ENCODE data around the gene ALDH3B1.

Gene ALDH3B1

DNA sequence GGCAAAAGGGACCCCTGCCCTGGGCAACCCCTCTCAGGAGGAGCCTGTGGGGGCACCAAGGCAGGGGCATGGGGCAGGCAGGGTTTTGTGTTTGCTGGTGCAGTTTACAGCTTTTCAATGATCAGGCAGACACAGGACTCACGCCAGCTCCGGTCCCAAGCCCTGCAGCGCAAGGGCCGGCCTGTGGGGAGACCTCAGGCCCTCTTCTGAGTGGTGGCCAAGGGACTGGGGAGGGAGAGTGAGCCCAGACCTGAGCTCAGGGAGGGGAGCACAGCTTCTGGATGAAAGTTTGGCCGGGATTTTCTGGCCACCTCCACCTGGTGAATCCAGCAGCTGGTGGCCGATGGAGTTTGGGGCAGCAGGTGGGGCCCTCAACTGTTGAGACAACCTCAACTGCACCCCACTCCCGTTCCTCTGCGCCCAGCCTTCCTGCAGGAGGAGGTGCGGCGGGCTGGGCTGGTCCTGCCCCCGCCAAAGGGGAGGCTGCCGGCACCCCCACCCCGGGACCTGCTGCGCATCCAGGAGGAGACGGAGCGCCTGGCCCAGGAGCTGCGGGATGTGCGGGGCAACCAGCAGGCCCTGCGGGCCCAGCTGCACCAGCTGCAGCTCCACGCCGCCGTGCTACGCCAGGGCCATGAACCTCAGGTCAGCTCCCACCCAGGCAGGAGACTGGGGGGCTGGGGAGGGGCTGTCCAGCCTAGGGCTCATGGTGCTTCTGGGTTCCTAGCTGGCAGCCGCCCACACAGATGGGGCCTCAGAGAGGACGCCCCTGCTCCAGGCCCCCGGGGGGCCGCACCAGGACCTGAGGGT is 32.3 kb downstream of the ALDH3B1 start:
- DNase-seq (ENCODE audit: extremely low read depth in 1 of 2, low read depth in 1 of 2) = no peak

DNA sequence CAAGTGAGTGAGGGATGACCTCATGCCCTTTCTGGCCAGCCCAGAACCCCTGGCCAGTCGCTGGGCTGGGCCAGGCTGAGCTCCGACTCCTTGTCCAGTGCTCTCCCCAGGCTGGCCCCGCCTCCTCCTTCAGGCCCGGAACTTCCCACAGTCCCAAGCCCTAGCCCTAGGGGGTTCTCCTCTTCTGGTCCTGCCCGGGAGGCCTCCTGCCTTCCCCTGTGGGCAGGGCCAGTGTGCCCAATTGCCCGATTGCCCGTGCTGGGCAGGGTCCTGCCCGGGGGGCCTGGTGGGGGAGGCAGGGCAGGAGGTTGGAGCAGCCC is 32.9 kb downstream of the ALDH3B1 start:
- DNase-seq (ENCODE audit: extremely low read depth in 1 of 2, low read depth in 1 of 2) = no peak

DNA sequence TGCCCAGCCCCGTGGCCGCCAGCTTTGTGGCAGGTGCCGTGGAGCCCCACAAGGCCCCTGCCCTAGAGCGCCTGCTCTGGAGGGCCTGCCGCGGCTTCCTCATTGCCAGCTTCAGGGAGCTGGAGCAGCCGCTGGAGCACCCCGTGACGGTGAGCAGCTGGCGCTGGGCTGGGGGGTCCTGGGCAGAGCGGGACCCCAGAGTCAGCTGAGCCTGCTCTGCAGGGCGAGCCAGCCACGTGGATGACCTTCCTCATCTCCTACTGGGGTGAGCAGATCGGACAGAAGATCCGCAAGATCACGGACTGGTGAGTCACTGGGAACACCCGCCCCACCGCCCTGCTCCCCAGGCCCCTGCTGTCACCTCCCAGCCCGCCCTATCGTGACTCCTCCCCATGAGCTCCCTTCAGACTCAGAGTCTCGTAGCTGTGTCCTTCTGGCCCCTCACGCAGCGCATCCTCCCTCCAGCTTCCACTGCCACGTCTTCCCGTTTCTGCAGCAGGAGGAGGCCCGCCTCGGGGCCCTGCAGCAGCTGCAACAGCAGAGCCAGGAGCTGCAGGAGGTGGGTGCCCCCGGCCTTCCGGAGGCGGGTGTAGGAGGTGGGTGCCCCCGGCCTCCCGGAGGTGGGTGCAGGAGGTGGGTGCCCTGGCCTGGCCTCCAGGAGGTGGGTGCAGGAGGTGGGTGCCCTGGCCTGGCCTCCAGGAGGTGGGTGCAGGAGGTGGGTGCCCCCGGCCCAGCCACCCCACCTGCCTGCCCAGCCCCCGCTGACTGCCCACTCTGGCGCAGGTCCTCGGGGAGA is 33.4 kb downstream of the ALDH3B1 start:
- DNase-seq (ENCODE audit: extremely low read depth in 1 of 2, low read depth in 1 of 2) = no peak

DNA sequence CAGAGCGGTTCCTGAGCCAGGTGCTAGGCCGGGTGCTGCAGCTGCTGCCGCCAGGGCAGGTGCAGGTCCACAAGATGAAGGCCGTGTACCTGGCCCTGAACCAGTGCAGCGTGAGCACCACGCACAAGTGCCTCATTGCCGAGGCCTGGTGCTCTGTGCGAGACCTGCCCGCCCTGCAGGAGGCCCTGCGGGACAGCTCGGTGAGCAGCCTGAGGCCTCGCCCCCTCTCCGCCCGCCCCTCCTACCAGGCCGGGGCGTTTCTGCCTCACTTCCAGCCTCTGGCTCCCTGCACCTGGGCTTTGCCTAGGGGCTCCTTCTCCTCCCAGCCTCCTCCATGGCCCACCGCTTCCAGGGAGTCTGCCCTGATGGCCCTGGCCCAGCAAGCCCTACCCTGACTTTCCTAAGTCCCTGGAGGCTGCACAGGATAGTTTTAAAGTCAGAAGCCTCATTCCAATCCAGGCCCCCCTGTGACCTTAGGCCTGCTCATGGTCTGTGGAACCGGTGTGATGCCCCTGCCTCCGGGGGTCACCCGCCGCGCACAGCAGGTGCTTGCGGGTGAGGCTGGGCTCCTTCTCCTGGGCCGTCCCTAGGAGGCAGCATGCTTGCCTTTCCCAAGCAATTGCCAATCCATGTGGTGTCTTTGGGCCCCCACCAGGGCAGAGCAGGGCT is 34.2 kb downstream of the ALDH3B1 start:
- no peak for DNase-seq (ENCODE audit: extremely low read depth in 1 of 2, low read depth in 1 of 2)

DNA sequence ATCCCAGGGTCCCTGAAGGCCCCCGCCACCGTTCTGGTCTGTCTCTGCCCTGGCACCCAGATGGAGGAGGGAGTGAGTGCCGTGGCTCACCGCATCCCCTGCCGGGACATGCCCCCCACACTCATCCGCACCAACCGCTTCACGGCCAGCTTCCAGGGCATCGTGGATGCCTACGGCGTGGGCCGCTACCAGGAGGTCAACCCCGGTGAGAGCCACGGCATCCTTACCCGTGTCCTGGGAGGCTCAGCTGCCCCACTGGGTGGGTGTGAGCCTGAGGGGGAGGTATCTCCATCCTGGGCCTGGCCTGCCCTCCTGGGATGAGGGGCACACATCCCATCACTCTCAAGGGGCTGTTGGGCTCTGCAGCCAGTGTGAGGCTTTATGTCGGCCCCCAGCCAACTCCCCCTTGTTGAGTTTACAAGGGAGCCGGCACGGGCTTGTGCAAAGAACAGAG is 34.8 kb downstream of the ALDH3B1 start:
- DNase-seq (ENCODE audit: extremely low read depth in 1 of 2, low read depth in 1 of 2) = no peak

DNA sequence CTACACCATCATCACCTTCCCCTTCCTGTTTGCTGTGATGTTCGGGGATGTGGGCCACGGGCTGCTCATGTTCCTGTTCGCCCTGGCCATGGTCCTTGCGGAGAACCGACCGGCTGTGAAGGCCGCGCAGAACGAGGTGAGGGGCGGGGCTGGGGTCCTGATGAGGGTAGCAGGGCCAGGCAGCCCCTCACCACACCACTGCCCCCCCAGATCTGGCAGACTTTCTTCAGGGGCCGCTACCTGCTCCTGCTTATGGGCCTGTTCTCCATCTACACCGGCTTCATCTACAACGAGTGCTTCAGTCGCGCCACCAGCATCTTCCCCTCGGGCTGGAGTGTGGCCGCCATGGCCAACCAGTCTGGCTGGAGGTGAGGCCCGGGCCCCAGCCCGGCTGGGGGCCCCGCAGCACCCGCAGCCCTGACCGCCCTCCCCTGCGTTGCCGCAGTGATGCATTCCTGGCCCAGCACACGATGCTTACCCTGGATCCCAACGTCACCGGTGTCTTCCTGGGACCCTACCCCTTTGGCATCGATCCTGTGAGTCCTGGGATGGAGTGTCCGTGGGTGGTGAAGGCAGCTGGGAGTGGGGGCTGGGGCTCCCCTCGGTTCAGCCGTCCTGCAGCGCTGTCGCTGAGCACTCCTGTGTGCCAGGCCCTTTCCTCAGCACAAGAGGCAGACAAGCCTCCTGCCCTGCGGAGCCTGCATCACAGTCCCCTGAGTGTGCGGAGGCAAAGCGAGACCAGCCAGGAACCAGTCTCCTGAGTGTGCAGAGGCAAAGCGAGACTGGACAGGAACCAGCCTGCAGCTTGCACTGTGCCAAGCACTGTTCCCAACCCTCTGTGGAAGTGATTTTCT is 37.5 kb downstream of the ALDH3B1 start:
- no peak for DNase-seq (ENCODE audit: extremely low read depth in 1 of 2, low read depth in 1 of 2)

DNA sequence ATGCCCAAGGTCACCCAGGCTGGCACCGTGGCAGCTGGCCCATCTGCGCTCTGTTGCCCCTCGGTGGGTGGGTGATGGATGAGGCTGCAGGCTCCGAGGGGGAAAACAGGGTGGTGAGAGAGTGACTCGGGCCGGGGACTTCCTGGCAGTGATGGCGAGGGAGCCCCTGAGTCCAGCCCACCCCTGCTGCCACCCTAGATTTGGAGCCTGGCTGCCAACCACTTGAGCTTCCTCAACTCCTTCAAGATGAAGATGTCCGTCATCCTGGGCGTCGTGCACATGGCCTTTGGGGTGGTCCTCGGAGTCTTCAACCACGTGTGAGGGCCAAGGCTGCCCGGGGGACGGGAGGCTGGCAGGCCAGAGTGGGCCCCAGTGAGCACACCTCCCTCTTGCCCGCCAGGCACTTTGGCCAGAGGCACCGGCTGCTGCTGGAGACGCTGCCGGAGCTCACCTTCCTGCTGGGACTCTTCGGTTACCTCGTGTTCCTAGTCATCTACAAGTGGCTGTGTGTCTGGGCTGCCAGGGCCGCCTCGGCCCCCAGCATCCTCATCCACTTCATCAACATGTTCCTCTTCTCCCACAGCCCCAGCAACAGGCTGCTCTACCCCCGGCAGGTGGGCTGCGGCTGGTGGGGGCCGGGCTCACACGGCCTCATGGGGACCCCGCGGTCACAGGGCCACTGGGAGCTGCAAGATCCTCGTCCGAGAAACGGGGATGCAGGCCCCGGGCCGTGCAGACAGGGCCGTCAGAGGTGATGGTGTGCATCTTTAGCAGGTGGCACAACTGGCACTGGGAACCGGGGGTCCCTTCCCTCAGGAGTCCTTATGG is 38.8 kb downstream of the ALDH3B1 start:
- DNase-seq (ENCODE audit: extremely low read depth in 1 of 2, low read depth in 1 of 2) = no peak

DNA sequence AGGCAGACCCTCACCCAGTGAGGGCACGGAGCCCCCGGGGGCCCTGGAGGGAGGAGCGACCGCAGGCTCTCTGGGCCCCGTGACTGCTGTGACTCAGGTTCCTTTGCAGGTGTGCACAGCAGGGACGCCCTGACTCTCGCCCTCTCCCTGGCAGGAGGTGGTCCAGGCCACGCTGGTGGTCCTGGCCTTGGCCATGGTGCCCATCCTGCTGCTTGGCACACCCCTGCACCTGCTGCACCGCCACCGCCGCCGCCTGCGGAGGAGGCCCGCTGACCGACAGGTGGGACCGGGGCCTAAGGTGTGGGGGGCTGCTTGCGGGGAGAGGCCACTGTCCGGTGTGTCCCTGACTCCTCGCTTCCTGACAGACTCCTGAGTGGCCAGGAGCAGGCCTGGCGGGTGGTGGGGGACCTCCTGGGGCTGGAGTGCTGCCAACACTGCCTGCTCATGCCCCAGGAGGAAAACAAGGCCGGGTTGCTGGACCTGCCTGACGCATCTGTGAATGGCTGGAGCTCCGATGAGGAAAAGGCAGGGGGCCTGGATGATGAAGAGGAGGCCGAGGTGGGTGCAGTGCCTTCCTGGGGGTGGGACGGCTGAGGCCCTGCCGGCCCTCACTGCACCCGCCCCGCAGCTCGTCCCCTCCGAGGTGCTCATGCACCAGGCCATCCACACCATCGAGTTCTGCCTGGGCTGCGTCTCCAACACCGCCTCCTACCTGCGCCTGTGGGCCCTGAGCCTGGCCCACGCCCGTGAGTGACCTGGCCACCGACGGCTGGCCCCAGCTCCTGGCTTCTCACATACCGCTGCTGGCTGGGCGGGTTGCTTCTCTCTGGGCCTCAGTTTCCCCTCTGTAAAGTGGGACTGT is 39.6 kb downstream of the ALDH3B1 start:
- no peak for DNase-seq (ENCODE audit: extremely low read depth in 1 of 2, low read depth in 1 of 2)

DNA sequence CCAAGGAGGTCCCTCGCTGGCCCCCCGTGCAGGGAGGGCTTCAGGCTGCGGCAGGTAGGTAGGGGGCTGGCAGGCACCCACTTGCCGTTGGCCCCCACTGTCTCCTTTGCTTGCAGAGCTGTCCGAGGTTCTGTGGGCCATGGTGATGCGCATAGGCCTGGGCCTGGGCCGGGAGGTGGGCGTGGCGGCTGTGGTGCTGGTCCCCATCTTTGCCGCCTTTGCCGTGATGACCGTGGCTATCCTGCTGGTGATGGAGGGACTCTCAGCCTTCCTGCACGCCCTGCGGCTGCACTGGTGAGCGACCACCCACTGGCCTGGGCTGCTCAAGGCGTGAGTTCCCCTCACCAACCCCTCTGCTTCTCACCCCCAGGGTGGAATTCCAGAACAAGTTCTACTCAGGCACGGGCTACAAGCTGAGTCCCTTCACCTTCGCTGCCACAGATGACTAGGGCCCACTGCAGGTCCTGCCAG is 40.3 kb downstream of the ALDH3B1 start:
- no peak for DNase-seq (ENCODE audit: extremely low read depth in 1 of 2, low read depth in 1 of 2)

DNA sequence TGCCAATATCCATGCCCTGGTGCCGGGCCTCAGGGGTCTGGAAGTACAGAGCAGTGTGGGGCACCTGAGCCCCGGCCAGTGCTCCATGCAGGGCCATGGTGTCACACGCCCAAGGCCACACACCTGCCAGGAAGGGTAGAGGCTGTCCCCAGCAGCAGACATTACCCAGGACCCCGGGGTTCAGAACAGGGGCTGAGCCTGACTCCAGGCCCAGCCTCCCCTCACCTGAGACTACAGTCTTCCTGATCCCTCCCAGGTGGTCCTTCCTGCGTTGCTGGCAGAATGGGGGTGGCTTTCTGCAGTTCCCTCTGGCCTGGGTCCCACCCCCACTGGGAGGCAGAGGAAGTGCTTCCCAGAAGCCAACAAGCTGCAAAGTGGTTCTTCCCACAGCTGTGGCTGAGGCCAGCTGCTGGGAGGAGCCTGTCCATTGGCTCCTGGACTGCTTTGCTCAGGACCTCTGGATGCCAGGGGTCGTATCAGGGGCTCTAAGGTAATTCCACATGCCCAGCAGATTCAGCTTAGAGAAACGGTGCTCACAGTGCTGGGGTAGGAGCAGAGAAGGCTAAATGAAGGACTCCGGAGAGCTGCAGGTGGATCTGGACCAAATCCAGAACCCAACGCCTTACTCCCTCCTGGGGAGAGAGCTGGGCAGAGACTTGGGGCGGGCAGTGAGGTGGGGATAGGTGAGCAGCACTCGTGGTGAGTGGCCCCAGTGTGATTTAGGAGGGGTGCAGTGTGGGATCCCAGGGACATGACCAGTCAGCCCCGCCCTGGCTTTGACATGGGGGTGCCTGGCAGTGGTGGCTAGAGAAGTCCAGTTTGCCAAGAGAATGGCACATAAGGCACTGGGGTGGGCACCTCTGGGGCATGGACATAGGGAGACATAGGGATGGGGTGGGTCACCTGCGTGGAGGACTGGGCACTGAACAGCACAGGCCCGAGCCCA is 41.3 kb downstream of the ALDH3B1 start:
- no peak for DNase-seq (ENCODE audit: extremely low read depth in 1 of 2, low read depth in 1 of 2)

DNA sequence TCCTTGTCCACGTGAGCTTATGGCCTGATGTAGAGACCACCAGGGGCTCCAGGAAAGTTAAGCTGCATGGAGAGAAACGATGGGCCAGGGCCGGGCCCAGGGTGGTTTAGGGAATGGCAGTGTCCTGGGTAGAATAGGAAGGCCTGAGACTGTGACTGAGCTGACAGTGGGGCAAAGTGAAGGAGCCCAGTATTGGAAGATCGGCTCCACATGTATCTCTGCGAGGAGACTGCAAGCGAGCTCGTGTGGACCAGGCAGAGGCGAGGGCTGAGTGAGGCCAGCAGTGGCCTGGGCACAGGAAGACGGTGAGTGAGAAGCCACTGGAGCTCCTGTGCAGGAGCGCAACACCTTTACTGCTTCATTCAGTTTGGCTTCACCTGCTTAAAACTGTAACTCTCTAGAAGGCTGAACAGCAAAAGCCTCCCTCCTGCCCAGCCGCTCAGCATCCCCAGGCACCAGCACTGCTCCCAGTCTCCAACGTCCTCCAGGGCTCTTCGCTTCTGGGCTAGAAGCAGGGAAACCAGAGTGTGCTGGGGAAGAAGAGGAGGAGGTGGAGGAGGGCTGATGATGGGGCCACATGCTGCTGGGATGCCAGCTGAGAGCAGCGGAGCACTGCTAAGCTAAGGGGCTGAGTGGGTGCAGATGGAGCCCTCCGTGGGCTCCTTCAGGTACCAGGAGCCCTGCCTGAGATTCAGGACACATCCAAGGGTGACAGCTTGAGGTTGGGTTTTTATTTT is 42.2 kb downstream of the ALDH3B1 start:
- no peak for DNase-seq (ENCODE audit: extremely low read depth in 1 of 2, low read depth in 1 of 2)

DNA sequence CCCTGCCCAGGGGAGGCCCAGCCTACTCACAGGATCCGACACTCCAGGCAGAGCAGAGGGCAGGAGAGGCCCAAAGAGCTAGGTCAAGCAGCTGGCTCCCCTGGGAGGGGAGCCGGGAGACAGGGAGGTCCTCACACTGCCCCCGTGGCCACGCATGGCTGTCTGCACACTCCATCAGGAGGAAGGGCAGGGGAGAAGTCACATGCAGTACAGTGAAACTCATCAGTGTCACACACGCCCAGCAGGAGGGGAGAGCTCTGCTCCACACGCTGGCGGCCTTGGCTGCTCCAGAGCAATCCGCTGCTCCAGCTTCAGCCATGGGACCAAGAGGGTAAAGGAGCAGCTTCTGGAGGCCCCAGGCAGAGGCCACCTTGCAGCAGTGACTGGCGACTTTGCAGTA is 43.0 kb downstream of the ALDH3B1 start:
- DNase-seq (ENCODE audit: extremely low read depth in 1 of 2, low read depth in 1 of 2) = no peak

DNA sequence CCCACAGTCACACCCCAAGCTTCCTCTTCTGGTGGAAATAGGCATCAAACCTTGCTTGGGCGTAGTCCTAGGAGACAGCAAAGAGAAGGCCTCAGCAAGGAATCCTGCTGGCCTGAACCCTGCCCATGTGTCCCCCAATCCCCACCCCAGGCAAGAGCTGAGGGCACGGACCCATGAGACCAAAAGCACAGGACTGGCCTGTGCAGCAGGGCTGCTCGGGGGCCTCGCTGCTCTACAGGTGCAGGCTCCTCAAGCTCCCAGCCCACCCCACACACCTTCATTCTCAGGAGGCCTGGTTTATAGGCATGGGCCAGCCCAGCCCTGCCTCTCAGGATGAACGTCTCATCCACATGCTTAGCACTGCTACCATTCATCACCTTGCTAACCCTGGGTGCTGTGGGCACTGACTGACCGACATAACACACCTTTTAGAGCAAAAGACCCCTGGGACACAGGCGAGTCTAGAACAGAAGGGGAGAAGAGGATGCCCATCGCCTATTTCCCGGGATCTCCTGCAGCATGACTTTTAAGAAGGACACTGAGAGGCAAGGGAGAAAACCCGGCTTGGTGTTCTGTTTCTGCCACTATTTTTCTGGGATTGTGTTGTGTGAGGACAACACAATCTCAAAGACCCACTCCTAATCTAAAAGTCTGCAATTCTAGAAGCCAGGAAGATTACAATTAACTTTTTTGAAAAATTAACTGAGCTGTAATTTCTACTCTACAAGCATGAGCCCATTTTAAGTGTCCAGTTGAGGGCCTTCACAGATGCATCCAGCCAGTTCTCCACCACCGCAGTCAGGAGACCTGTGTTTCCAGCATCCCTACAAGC is 44.1 kb downstream of the ALDH3B1 start:
- no peak for DNase-seq (ENCODE audit: extremely low read depth in 1 of 2, low read depth in 1 of 2)

DNA sequence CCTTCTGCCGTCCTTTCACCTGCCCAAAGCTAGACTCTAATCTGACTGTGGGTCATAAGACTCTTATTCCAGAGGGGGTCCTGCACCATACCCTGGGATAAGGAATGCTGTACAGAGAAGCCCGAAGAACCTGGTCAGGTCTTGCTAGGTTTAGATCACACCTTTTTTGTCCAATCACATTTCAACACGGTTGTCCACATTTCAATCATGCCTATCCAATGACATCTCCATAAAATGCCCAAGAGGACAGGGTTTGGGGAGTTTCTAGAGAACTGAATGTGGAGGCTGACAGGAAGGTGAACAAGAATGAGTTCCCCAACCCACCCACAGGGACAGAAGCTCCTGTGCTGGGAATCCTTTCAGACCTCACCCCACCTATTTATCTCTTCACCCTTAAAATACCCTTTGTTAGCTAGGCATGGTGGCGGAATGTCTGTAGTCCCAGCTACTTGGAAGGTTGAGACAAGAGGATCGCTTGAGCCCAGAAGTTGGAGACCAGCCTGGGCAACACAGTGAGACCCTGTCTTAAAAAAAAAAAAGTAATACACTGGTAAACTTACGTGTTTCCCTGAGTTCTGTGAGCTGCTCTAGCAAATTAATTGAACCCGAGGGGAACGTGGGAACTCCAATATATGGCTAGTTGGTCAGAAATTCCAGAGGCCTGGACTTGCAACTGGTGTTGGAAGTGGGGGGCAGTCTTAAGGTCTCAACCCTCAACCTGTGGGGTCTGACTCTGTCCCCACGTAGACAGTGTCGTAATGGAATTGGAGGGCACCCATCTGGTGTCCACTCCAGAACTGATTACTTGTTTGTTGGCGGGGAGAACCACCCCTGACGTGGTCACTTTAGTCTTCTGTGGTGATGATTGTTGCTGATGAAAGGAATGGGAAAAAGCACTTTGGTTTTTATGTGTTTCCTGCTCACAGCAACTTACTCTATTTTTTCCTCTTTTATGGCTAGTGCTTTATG is 46.5 kb downstream of the ALDH3B1 start:
- no peak for DNase-seq (ENCODE audit: extremely low read depth in 1 of 2, low read depth in 1 of 2)

DNA sequence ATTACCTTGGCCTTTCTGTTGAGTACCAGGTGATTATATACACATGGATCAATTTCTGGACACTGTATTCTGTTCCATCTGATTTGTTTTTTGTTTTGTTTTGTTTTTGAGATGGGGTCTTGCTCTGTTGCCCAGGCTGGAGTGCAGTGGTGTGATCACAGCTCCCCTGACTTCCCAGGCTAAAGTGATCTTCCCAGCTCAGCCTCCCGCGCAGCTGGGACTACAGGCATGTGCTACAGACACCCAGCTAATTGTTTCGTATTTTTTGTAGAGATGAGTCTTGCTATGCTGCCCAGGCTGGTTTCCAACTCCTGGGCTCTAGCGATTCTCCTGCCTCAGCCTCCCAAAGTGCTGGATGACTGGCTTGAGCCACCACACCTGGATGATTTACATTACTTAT is 47.7 kb downstream of the ALDH3B1 start:
- no peak for DNase-seq (ENCODE audit: extremely low read depth in 1 of 2, low read depth in 1 of 2)

Measured in activated CD8-positive, alpha-beta memory T cell treated with anti-CD3 and anti-CD28 coated beads for 1 hour (primary cell).